Naive thymus-derived CD8-positive, alpha-beta T cell (primary cell): ENCODE results near the gene JAML. TPM values are rescaled to one million over a fixed set of nuclear protein-coding genes. Genes with fewer than 3 reads are reported as not detected.
"Not testable (repeated sequence)": the region's sequence is repeated elsewhere in the genome, so short reads cannot be mapped to it uniquely, and the experiment has no call there.

Source experiments
- ATAC-seq, 2 donors: fragments of 150-1000 bp; cut with Tn5 transposase in 1 of 2; sonication (Bioruptor Pico), chemical (Tn5 transposase) in 1 of 2; 1 replicate in 1 of 2; 2 replicates in 1 of 2; pipeline ENCODE4 v1.10.0; 2021; ENCODE audit warnings: mild to moderate bottlenecking in 2 of 2, moderate library complexity in 2 of 2
- POLR2A ChIA-PET: fragments of 350-600 bp; sonication (Branson Sonifier 250); formaldehyde crosslinking; loops from one replicate; lab custom pipeline; 2021; ENCODE audit warnings: antibody characterized with exemption; lab: Charles Lee
- DNase-seq, 10 donors: peaks; one replicate each; pipeline versions ENCODE4 v3.0.0 to v3.0.0-alpha.2; 2020 to 2022
- H3K27ac Mint-ChIP-seq, 10 donors: one replicate each; pipeline ENCODE4 v1.8.0; 2020 to 2022; ENCODE audit warnings: mild to moderate bottlenecking in 10 of 10, mixed read lengths in 10 of 10, moderate library complexity in 4 of 10, inconsistent platforms in 1 of 10
- H3K27me3 Mint-ChIP-seq, 5 donors: one replicate each; pipeline ENCODE4 v1.8.0; 2021 to 2022; ENCODE audit warnings: mixed read lengths in 5 of 5
- H3K36me3 Mint-ChIP-seq, 3 donors: one replicate each; pipeline ENCODE4 v1.8.0; 2020 to 2022; ENCODE audit warnings: mixed read lengths in 3 of 3, mild to moderate bottlenecking in 2 of 3, inconsistent platforms in 1 of 3
- H3K4me1 Mint-ChIP-seq, 4 donors: one replicate each; pipeline ENCODE4 v1.8.0; 2021 to 2022; ENCODE audit warnings: mixed read lengths in 4 of 4
- H3K4me3 Mint-ChIP-seq, 10 donors: one replicate each; pipeline ENCODE4 v1.8.0; 2020 to 2022; ENCODE audit warnings: mild to moderate bottlenecking in 10 of 10, mixed read lengths in 10 of 10, moderate library complexity in 6 of 10, inconsistent platforms in 1 of 10
- H3K9me3 Mint-ChIP-seq, 9 donors: one replicate each; pipeline ENCODE4 v1.8.0; 2020 to 2022; ENCODE audit warnings: mixed read lengths in 9 of 9, mild to moderate bottlenecking in 3 of 9, inconsistent platforms in 1 of 9, moderate library complexity in 1 of 9
- polyA plus RNA-seq, 3 donors: library from polyadenylated mRNA; unstranded; fragments of 300-500 nt; fragmentation: Illumina TruSeq; gene quantifications; one replicate each; pipeline ENCODE4 v1.2.3, GENCODE V29; 2021
- total RNA-seq, 8 experiments: library from RNA in 2 of 8; stranded (reverse) in 2 of 8; gene quantifications; one replicate each; pipeline ENCODE4 v1.2.3 and lab custom pipeline; 2021 to 2026

The JAML gene
- total and polyA plus RNA-seq, 5 experiments from 2014 or later = 120 to 195 (median 159) TPM

- H3K27me3 Mint-ChIP-seq, DNase-seq, ATAC-seq, H3K4me3 Mint-ChIP-seq, H3K9me3 Mint-ChIP-seq, H3K4me1 Mint-ChIP-seq, POLR2A ChIA-PET: not testable (repeated sequence)
- Mint-ChIP-seq H3K36me3 (peaks cover 4 to 44% (median 17%) of the 10 kb centered on the region in 3 donors), H3K27ac (peak overlapping the region in 4 of 10 donors; percentile 19 to 69 (median 37))
Observed at GRCh38 chr11:118190942-118191506, 33.8 kb downstream of the JAML start.

GRCh38 chr11:118186346-118187107, 38.3 kb downstream of the JAML start:
- ATAC-seq = no peak
- POLR2A ChIA-PET = interaction anchor here (0.5 kb wide), 1 partner anchor 377 kb away, joined by 3 read pairs; no protein-coding TSS in a partner anchor
- H3K4me3 Mint-ChIP-seq = no peak overlapping the region

GRCh38 chr11:118184784-118185579, 39.8 kb downstream of the JAML start:
- peaks cover 0 to 6% (median 4%) of the 10 kb centered on the region in 4 donors for H3K4me1 Mint-ChIP-seq
- peaks cover 7 to 18% (median 9%) of the 10 kb centered on the region in 5 donors for H3K27me3 Mint-ChIP-seq
- no peak for ATAC-seq
- no peak for DNase-seq
- no peak overlapping the region for H3K27ac Mint-ChIP-seq
- POLR2A ChIA-PET = no interaction called here
- no peaks in the 10 kb centered on the region for H3K9me3 Mint-ChIP-seq
- H3K4me3 Mint-ChIP-seq = peak overlapping the region in 1 of 10 donors; percentile 16
- H3K36me3 Mint-ChIP-seq = no peaks in the 10 kb centered on the region

More at GRCh38 chr11:118186346-118187107, 38.3 kb downstream of the JAML start:
- no peak for DNase-seq
- H3K27me3 Mint-ChIP-seq = peaks cover 7 to 16% (median 9%) of the 10 kb centered on the region in 5 donors
- H3K27ac Mint-ChIP-seq = no peak overlapping the region
- H3K4me1 Mint-ChIP-seq = peaks cover 0 to 6% (median 4%) of the 10 kb centered on the region in 4 donors
- H3K9me3 Mint-ChIP-seq = peaks cover 0 to 3% (median 0%) of the 10 kb centered on the region in 9 donors
- peaks cover 0 to 5% (median 4%) of the 10 kb centered on the region in 3 donors for H3K36me3 Mint-ChIP-seq

GRCh38 chr11:118183691-118184090, 41.1 kb downstream of the JAML start:
- not testable (repeated sequence) for H3K36me3 Mint-ChIP-seq, H3K4me1 Mint-ChIP-seq, H3K27ac Mint-ChIP-seq, H3K9me3 Mint-ChIP-seq, H3K4me3 Mint-ChIP-seq, ATAC-seq, DNase-seq
- POLR2A ChIA-PET = interaction anchor here (0.6 kb wide), 1 partner anchor 333 kb away, joined by 6 read pairs; no protein-coding TSS in a partner anchor
- peaks cover 5 to 20% (median 13%) of the 10 kb centered on the region in 5 donors for H3K27me3 Mint-ChIP-seq

- ATAC-seq (peak; percentile 35 to 48), DNase-seq (peak in 1 of 10 donors; percentile 33)
- Mint-ChIP-seq H3K27me3 (peaks cover 7 to 23% (median 18%) of the 10 kb centered on the region in 5 donors), H3K4me1 (peaks cover 0 to 2% (median under 1%) of the 10 kb centered on the region in 4 donors), H3K36me3 (no peaks in the 10 kb centered on the region), H3K4me3 (no peak overlapping the region), H3K27ac (no peak overlapping the region), H3K9me3 (no peaks in the 10 kb centered on the region)
- POLR2A ChIA-PET = interaction anchor here (1.2 kb wide), 1 partner anchor 9 kb away, joined by 3 read pairs; no protein-coding TSS in a partner anchor
Observed at GRCh38 chr11:118180300-118180703, 44.5 kb downstream of the JAML start.

GRCh38 chr11:118176778-118177134, 48.1 kb downstream of the JAML start:
- Mint-ChIP-seq H3K27ac (no peak overlapping the region), H3K9me3 (no peaks in the 10 kb centered on the region), H3K27me3 (peaks cover 0 to 19% (median 4%) of the 10 kb centered on the region in 5 donors), H3K36me3 (no peaks in the 10 kb centered on the region), H3K4me3 (no peak overlapping the region), H3K4me1 (peaks cover under 1 to 4% (median 1%) of the 10 kb centered on the region in 4 donors)
- POLR2A ChIA-PET = no interaction called here
- DNase-seq = no peak
- ATAC-seq = no peak

GRCh38 chr11:118175993-118176777, 48.6 kb downstream of the JAML start, which contains the start of gene SCN2B:
Gene SCN2B, minus strand, starts transcription at chr11:118176639. Its CDS starts 208 bp downstream, at chr11:118176431.
- Mint-ChIP-seq H3K27me3 (peaks cover 0 to 19% (median 4%) of the 10 kb centered on the region in 5 donors), H3K27ac (peak within 1 kb of the TSS in 1 of 10 donors; percentile 2), H3K4me1 (peaks cover 2 to 7% (median 4%) of the 10 kb centered on the region in 4 donors), H3K4me3 (no peak within 1 kb of the TSS), H3K36me3 (no peaks in the 10 kb centered on the region), H3K9me3 (no peaks in the 10 kb centered on the region)
- ATAC-seq = no peak
- POLR2A ChIA-PET = interaction anchor here (0.5 kb wide), 1 partner anchor 687 kb away, joined by 5 read pairs; no protein-coding TSS in a partner anchor
- no peak for DNase-seq

- ATAC-seq = no peak
- POLR2A ChIA-PET = interaction anchor here (0.5 kb wide), 1 partner anchor 688 kb away, joined by 5 read pairs; no protein-coding TSS in a partner anchor
- DNase-seq = no peak
- Mint-ChIP-seq H3K4me1 (peaks cover 2 to 7% (median 4%) of the 10 kb centered on the region in 4 donors), H3K27ac (peak overlapping the region in 1 of 10 donors; percentile 53), H3K36me3 (no peaks in the 10 kb centered on the region), H3K9me3 (no peaks in the 10 kb centered on the region), H3K27me3 (peaks cover 0 to 19% (median 5%) of the 10 kb centered on the region in 5 donors), H3K4me3 (no peak overlapping the region)
Observed at GRCh38 chr11:118175031-118175992, 49.5 kb downstream of the JAML start.

- Mint-ChIP-seq H3K4me1 (peaks cover 2 to 7% (median 5%) of the 10 kb centered on the region in 4 donors), H3K27ac (peak overlapping the region in 1 of 10 donors; percentile 63), H3K9me3 (no peaks in the 10 kb centered on the region), H3K27me3 (peaks cover 0 to 14% (median 7%) of the 10 kb centered on the region in 5 donors), H3K4me3 (no peak overlapping the region), H3K36me3 (no peaks in the 10 kb centered on the region)
- POLR2A ChIA-PET = no interaction called here
- DNase-seq (no peak), ATAC-seq (no peak)
Observed at GRCh38 chr11:118174006-118174567, 50.7 kb downstream of the JAML start.

GRCh38 chr11:118172356-118172755, 52.5 kb downstream of the JAML start:
- H3K9me3 Mint-ChIP-seq = no peaks in the 10 kb centered on the region
- peaks cover 2 to 7% (median 5%) of the 10 kb centered on the region in 4 donors for H3K4me1 Mint-ChIP-seq
- H3K4me3 Mint-ChIP-seq = no peak overlapping the region
- H3K27ac Mint-ChIP-seq = no peak overlapping the region
- H3K27me3 Mint-ChIP-seq = peaks cover 0 to 14% (median 8%) of the 10 kb centered on the region in 5 donors
- POLR2A ChIA-PET = interaction anchor here (1.0 to 1.1 kb wide), 2 partner anchors 10 to 178 kb away, joined by 3 read pairs; no protein-coding TSS in a partner anchor
- DNase-seq (no peak), ATAC-seq (no peak)
- H3K36me3 Mint-ChIP-seq = no peaks in the 10 kb centered on the region
